Measurements from ENCODE around the gene CTIF. TPM values are rescaled to one million over a fixed set of nuclear protein-coding genes. Genes with fewer than 3 reads are reported as not detected.

CTIF gene
- total RNA-seq, 1 donor from 2014 or later = 72.4 TPM

- TF ChIP-seq CTCF (IDR thresholded peaks at IDR 0.05) = no peak
- no peak for ATAC-seq
- intact Hi-C loops (cut with DNase I) = no loop called here
- no peaks in the 10 kb centered on the region for H3K9me3 ChIP-seq
- no peak for DNase-seq
- H3K36me3 ChIP-seq = no peaks in the 10 kb centered on the region
- no peaks in the 10 kb centered on the region for H3K27me3 ChIP-seq
- H3K27ac ChIP-seq = no peak overlapping the region
- no peaks in the 10 kb centered on the region for H3K4me1 ChIP-seq
- no peak overlapping the region for H3K4me3 ChIP-seq
Measured at GRCh38 chr18:48519431-48520100, 19.3 kb upstream of the CTIF start.

- TF ChIP-seq CTCF (IDR thresholded peaks at IDR 0.05) = no peak
- Histone ChIP-seq H3K27me3 (no peaks in the 10 kb centered on the region), H3K36me3 (no peaks in the 10 kb centered on the region), H3K9me3 (no peaks in the 10 kb centered on the region), H3K27ac (no peak overlapping the region), H3K4me1 (no peaks in the 10 kb centered on the region), H3K4me3 (no peak overlapping the region)
- intact Hi-C loops (cut with DNase I) = no loop called here
- DNase-seq (no peak), ATAC-seq (no peak)
Measured at GRCh38 chr18:48521723-48522122, 17.1 kb upstream of the CTIF start.

- no peak for DNase-seq
Measured at GRCh38 chr18:48525671-48526070, 13.2 kb upstream of the CTIF start.

GRCh38 chr18:48527461-48527860, 11.4 kb upstream of the CTIF start:
- ATAC-seq (no peak), DNase-seq (no peak)
- H3K4me1 ChIP-seq = no peaks in the 10 kb centered on the region
- H3K36me3 ChIP-seq = no peaks in the 10 kb centered on the region
- intact Hi-C loops (cut with DNase I) = no loop called here
- no peak overlapping the region for H3K27ac ChIP-seq
- H3K4me3 ChIP-seq = no peak overlapping the region
- H3K27me3 ChIP-seq = no peaks in the 10 kb centered on the region
- TF ChIP-seq CTCF (IDR thresholded peaks at IDR 0.05) = no peak
- no peaks in the 10 kb centered on the region for H3K9me3 ChIP-seq

More at GRCh38 chr18:48525671-48526070, 13.2 kb upstream of the CTIF start:
- Histone ChIP-seq H3K4me1 (no peaks in the 10 kb centered on the region), H3K27me3 (no peaks in the 10 kb centered on the region), H3K27ac (no peak overlapping the region), H3K4me3 (no peak overlapping the region), H3K9me3 (no peaks in the 10 kb centered on the region), H3K36me3 (no peaks in the 10 kb centered on the region)
- intact Hi-C loops (cut with DNase I) = no loop called here
- no peak for TF ChIP-seq CTCF (IDR thresholded peaks at IDR 0.05)
- ATAC-seq = no peak

- intact Hi-C loops (cut with DNase I) = no loop called here
- H3K9me3 ChIP-seq = no peaks in the 10 kb centered on the region
- no peak for ATAC-seq
- DNase-seq = no peak
- TF ChIP-seq CTCF (IDR thresholded peaks at IDR 0.05) = no peak
- no peak overlapping the region for H3K4me3 ChIP-seq
- H3K27me3 ChIP-seq = no peaks in the 10 kb centered on the region
- no peaks in the 10 kb centered on the region for H3K36me3 ChIP-seq
- H3K4me1 ChIP-seq = no peaks in the 10 kb centered on the region
- no peak overlapping the region for H3K27ac ChIP-seq
Measured at GRCh38 chr18:48528861-48529260, 10.0 kb upstream of the CTIF start.

- TF ChIP-seq CTCF (IDR thresholded peaks at IDR 0.05) = no peak
- intact Hi-C loops (cut with DNase I) = no loop called here
- ATAC-seq (no peak), DNase-seq (no peak)
- Histone ChIP-seq H3K4me3 (no peak overlapping the region), H3K27ac (no peak overlapping the region), H3K36me3 (no peaks in the 10 kb centered on the region), H3K4me1 (no peaks in the 10 kb centered on the region), H3K27me3 (no peaks in the 10 kb centered on the region), H3K9me3 (no peaks in the 10 kb centered on the region)
Measured at GRCh38 chr18:48529796-48530195, 9.0 kb upstream of the CTIF start.

All from upper lobe of right lung (tissue), 1 donor.